GM18526 (cell line): ENCODE measurements around the gene FBXO47.

ENCODE experiments used
- POLR2A ChIP-seq: IDR thresholded peaks from 3 replicates; pipeline ENCODE4 v1.6.1; 2011; ENCODE audit not compliant: insufficient read length; ENCODE audit errors: extremely low read depth

The FBXO47 gene

GRCh38 chr17:38942696-38943334, 24.4 kb downstream of the FBXO47 start:
- no peak for TF ChIP-seq POLR2A

- no peak for TF ChIP-seq POLR2A
Measured at GRCh38 chr17:38940404-38940803, 26.8 kb downstream of the FBXO47 start.

- no peak for TF ChIP-seq POLR2A
Measured at GRCh38 chr17:38939987-38940386, 27.2 kb downstream of the FBXO47 start.

GRCh38 chr17:38926293-38927070, 40.7 kb downstream of the FBXO47 start:
- no peak for TF ChIP-seq POLR2A

- no peak for TF ChIP-seq POLR2A
Measured at GRCh38 chr17:38925263-38925995, 41.8 kb downstream of the FBXO47 start, which contains the start of gene LASP1NB. LASP1NB (plus strand) TSS chr17:38925614.

- TF ChIP-seq POLR2A, result no peak
Measured at GRCh38 chr17:38922538-38923297, 44.5 kb downstream of the FBXO47 start.

GRCh38 chr17:38921756-38922411, 45.3 kb downstream of the FBXO47 start:
- no peak for TF ChIP-seq POLR2A

- TF ChIP-seq POLR2A, result no peak
Measured at GRCh38 chr17:38920374-38921291, 46.6 kb downstream of the FBXO47 start.

GRCh38 chr17:38919316-38920078, 47.7 kb downstream of the FBXO47 start:
- no peak for TF ChIP-seq POLR2A

- no peak for TF ChIP-seq POLR2A
Measured at GRCh38 chr17:38918916-38919315, 48.3 kb downstream of the FBXO47 start.

- TF ChIP-seq POLR2A, result no peak
Measured at GRCh38 chr17:38918129-38918913, 48.9 kb downstream of the FBXO47 start.

GRCh38 chr17:38917259-38917658, 49.9 kb downstream of the FBXO47 start:
- no peak for TF ChIP-seq POLR2A
